OCI-LY7 (cell line): ENCODE measurements around the gene ZNF563.

Experiments used
- CTCF ChIP-seq: fragments of 200-600 bp; sonication (generic); conservative IDR thresholded peaks from 2 replicates; pipeline ENCODE4 v1.5.1; 2014; ENCODE audit warnings: mild to moderate bottlenecking, antibody characterized with exemption, low read length, moderate library complexity, mixed read lengths
- EZH2phosphoT487 ChIP-seq: fragments of 200-600 bp; sonication (generic); IDR thresholded peaks from 2 replicates; pipeline ENCODE4 v1.6.1; 2018; ENCODE audit warnings: low read depth, borderline replicate concordance, mild to moderate bottlenecking, mixed run types, antibody characterized with exemption, low read length, moderate library complexity, mixed read lengths

GRCh38 chr19:12294249-12295158 lies 38.9 kb downstream of the ZNF563 start, which contains the start of gene ZNF44:
- 0 out of 2 replicates have a peak, but pooled peaks have one; percentile 19 for TF ChIP-seq CTCF
- TF ChIP-seq EZH2phosphoT487 = no peak
